Measurements from ENCODE around the gene SFXN3.

SFXN3 gene

DNA sequence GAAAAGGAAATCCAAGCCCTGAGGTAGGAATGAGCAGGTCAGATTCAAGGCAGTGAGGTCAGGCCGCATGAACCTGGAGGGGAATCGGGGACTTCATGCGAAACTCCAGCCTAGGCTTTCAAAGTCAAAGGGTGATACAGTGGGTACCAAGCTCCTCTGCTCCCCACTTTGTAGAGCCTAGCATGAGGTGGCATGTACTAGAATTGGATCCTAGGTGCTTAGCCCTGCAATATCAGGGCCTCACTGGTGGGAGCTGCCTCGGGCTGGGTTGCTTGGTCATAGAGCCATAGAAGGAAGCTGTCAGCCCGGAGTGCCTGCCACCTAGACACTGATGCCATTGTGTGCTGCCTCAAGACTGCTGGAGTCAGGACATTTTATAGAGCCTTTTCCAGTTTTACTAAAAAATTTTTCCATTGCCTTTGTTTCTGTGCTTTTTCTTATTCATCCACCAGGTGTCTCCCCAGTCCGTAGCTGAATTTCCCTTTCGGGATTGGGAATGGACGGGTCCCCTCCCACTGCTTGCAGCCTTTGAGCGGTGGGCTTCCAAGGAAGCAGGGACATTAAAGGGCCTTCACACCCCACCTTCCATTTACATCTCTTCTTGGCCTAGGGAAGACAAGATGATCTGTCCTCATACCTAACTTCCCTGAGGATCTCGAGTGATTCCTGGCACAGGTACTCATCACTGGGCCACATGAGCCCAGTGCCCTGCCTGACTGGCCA lies 36.9 kb upstream of the SFXN3 start:
- TF ChIP-seq, protein P1, sequence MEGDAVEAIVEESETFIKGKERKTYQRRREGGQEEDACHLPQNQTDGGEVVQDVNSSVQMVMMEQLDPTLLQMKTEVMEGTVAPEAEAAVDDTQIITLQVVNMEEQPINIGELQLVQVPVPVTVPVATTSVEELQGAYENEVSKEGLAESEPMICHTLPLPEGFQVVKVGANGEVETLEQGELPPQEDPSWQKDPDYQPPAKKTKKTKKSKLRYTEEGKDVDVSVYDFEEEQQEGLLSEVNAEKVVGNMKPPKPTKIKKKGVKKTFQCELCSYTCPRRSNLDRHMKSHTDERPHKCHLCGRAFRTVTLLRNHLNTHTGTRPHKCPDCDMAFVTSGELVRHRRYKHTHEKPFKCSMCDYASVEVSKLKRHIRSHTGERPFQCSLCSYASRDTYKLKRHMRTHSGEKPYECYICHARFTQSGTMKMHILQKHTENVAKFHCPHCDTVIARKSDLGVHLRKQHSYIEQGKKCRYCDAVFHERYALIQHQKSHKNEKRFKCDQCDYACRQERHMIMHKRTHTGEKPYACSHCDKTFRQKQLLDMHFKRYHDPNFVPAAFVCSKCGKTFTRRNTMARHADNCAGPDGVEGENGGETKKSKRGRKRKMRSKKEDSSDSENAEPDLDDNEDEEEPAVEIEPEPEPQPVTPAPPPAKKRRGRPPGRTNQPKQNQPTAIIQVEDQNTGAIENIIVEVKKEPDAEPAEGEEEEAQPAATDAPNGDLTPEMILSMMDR (IDR thresholded peaks at IDR 0.05; ENCODE audit: insufficient read depth, low read length, poor library complexity, severe bottlenecking): peak; percentile 30
- H3K36me3 ChIP-seq (ENCODE audit: control insufficient read depth, insufficient read depth, low read length): peaks cover 15% of the 10 kb centered on the region
- no peak for DNase-seq (ENCODE audit: extremely low read depth, insufficient read length)

GRCh38 chr10:100995181-100995580 lies 35.9 kb upstream of the SFXN3 start:
- DNase-seq (ENCODE audit: extremely low read depth, insufficient read length): no peak
- no peaks in the 10 kb centered on the region for H3K27me3 ChIP-seq (replicated peaks; ENCODE audit: control insufficient read depth, insufficient read depth, low read length)
- H3K36me3 ChIP-seq (ENCODE audit: control insufficient read depth, insufficient read depth, low read length): peaks cover 12% of the 10 kb centered on the region
- TF ChIP-seq, protein P1 (IDR thresholded peaks at IDR 0.05; ENCODE audit: insufficient read depth, low read length, poor library complexity, severe bottlenecking): no peak
- H3K4me3 ChIP-seq (replicated peaks; ENCODE audit: low read depth, low read length): no peak overlapping the region

More for the DNA sequence above, 36.9 kb upstream of the SFXN3 start:
- no peak overlapping the region for H3K4me3 ChIP-seq (replicated peaks; ENCODE audit: low read depth, low read length)
- H3K27me3 ChIP-seq (replicated peaks; ENCODE audit: control insufficient read depth, insufficient read depth, low read length): no peaks in the 10 kb centered on the region

GRCh38 chr10:100996678-100997359 lies 34.2 kb upstream of the SFXN3 start:
- no peak for DNase-seq (ENCODE audit: extremely low read depth, insufficient read length)
- Histone ChIP-seq H3K36me3 (ENCODE audit: control insufficient read depth, insufficient read depth, low read length) (peaks cover 3% of the 10 kb centered on the region; the same call in 1 of the 2 replicates), H3K4me3 (replicated peaks; ENCODE audit: low read depth, low read length) (peak overlapping the region; percentile 92), H3K27me3 (replicated peaks; ENCODE audit: control insufficient read depth, insufficient read depth, low read length) (no peaks in the 10 kb centered on the region)
- TF ChIP-seq, protein P1 (IDR thresholded peaks at IDR 0.05; ENCODE audit: insufficient read depth, low read length, poor library complexity, severe bottlenecking): no peak

DNA sequence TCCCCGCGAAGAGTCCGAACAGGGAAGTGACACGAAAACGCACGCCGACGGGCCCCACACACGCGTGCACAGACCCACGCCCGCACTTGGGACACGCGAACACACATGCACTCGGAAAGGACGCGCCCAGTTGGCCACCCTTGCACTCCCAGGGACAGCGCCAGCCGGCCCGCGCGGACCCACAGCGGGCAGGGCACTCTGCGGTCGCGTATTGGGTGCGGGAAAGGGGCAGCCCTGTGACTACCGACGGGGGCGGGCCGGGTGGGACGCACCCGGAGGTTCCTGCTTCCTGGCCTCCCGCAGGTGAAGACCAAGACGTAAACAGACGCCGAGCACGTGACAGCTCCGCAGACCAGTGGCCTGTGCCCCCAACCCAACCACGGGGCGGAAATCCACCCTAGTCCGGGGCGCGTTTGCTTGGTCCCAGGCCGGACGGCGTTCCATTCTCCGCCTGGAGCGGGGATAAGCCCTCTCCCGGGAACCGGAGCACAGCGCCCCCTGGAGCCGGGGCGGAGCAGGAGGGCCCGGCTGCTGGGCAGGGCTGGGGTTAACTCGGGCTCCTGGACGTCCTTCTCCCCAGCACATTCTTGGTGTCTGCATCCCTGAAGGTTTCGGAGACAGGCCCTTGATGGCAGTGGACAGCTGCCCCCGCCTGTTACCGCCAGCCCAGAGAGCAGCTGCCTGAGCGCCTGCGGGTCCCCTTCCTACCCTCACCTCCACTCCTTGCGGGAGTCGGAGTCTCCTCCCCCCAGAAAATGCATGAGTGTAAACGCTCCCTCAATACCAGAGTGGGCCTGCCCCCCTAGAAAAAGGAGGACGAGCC lies 33.5 kb upstream of the SFXN3 start:
- Histone ChIP-seq H3K36me3 (ENCODE audit: control insufficient read depth, insufficient read depth, low read length) (peaks cover 3% of the 10 kb centered on the region; the same call in 1 of the 2 replicates), H3K4me3 (replicated peaks; ENCODE audit: low read depth, low read length) (peak overlapping the region; percentile 92), H3K27me3 (replicated peaks; ENCODE audit: control insufficient read depth, insufficient read depth, low read length) (no peaks in the 10 kb centered on the region)
- TF ChIP-seq, protein P1 (IDR thresholded peaks at IDR 0.05; ENCODE audit: insufficient read depth, low read length, poor library complexity, severe bottlenecking): peak; percentile 97
- DNase-seq (ENCODE audit: extremely low read depth, insufficient read length): peak; percentile 79

DNA sequence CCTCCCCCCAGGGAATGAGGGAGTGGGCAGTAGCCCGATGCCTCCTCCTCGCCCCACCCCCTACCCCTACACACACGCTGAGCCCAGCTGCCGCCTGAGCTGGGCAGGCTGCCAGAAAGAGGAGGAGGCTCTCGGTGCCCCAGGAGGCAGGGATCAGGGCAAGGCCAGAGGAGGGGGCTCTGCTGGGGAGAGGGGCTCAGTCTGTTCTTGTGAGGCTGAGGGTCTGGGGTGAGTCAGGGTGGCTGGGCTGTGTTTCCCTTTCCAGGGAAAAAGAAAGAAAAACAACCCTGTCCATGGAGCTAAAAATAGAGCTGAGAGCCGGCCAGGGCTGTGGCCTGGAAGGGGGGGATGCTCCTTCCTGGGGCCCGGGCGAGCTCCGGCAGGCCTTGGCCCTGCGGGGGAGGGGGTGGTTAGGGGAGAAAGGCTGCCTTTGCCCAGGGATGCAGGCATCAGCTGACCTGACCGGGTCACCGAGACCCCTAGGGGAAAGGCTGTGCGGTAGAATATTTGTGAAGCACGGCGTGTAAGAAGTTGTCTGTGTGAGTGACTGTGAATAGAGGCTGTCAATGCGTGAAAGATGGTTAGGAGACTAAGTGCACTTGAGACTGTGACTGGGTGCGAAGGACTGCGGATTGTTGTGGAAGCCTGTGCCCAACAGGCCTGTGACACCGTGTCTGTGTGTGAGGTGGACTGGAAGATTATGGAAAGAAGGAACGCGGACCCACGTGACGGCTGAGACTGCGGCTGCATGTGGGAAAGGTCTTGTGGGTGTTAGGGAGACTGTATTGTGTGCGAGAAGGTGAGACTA lies 32.6 kb upstream of the SFXN3 start:
- TF ChIP-seq, protein P1 (IDR thresholded peaks at IDR 0.05; ENCODE audit: insufficient read depth, low read length, poor library complexity, severe bottlenecking): no peak
- peak overlapping the region; percentile 92 for H3K4me3 ChIP-seq (replicated peaks; ENCODE audit: low read depth, low read length)
- DNase-seq (ENCODE audit: extremely low read depth, insufficient read length): peak; percentile 67
- peaks cover 3% of the 10 kb centered on the region for H3K36me3 ChIP-seq (ENCODE audit: control insufficient read depth, insufficient read depth, low read length)
- no peaks in the 10 kb centered on the region for H3K27me3 ChIP-seq (replicated peaks; ENCODE audit: control insufficient read depth, insufficient read depth, low read length)

Data from GM06990 (cell line).